Esophagus muscularis mucosa (tissue), 4 donors: ENCODE data around the gene DRC7. TPM values are rescaled to one million over a fixed set of nuclear protein-coding genes. Genes with fewer than 3 reads are reported as not detected.

Source experiments
- DNase-seq: peaks from one replicate; pipeline ENCODE4 v3.0.0-alpha.2; 2017; ENCODE audit errors: extremely low spot score
- H3K27ac ChIP-seq, 4 donors: fragments of 200-600 bp; sonication (generic); replicated peaks in 1 of 4; 1 replicate in 3 of 4; 2 replicates in 1 of 4; pipeline ENCODE4 v1.5.1; 2016 to 2019; ENCODE audit warnings: mild to moderate bottlenecking in 1 of 4
- H3K27me3 ChIP-seq, 4 donors: fragments of 200-600 bp; sonication (generic); one replicate each; pipeline versions ENCODE4 v1.5.1 to v1.6.0; 2016 to 2019
- H3K36me3 ChIP-seq, 4 donors: fragments of 200-600 bp; sonication (generic); one replicate each; pipeline ENCODE4 v1.5.1; 2016 to 2019
- H3K4me1 ChIP-seq, 4 donors: fragments of 200-600 bp; sonication (generic); one replicate each; pipeline ENCODE4 v1.5.1; 2016 to 2019
- H3K4me3 ChIP-seq, 4 donors: fragments of 200-600 bp; sonication (generic); 1 replicate in 2 of 4; 2 replicates in 2 of 4; pipeline ENCODE4 v1.5.1; 2016 to 2019; ENCODE audit warnings: mild to moderate bottlenecking in 4 of 4, moderate library complexity in 1 of 4
- H3K9me3 ChIP-seq, 4 donors: fragments of 200-600 bp; sonication (generic); 1 replicate in 3 of 4; 2 replicates in 1 of 4; pipeline ENCODE4 v1.5.1; 2016 to 2019
- EP300 ChIP-seq: sonication (generic); formaldehyde crosslinking; IDR thresholded peaks from one replicate; pipeline ENCODE4 v1.6.1; 2017; ENCODE audit warnings: antibody characterized with exemption
- POLR2A ChIP-seq: fragments of 450-650 bp; IDR thresholded peaks from one replicate; pipeline ENCODE4 v1.6.1; 2017; ENCODE audit warnings: antibody characterized with exemption, moderate library complexity, mild to moderate bottlenecking, low read depth
- POLR2AphosphoS5 ChIP-seq, 2 donors: sonication (generic); formaldehyde crosslinking; IDR thresholded peaks; one replicate each; pipeline ENCODE4 v1.6.1; 2017; ENCODE audit warnings: antibody characterized with exemption in 2 of 2
- WGBS: methylation state at CpG from one replicate; pipeline ENCODE4 v1.1.5; 2018; 5-methylcytosine and 5-hydroxymethylcytosine counted together
- intact Hi-C: fragments of 100-400 bp; cut with DNase I; formaldehyde crosslinking; loops from one replicate; pipeline ENCODE4 v1.15.1; 2023
- total RNA-seq, 4 donors: library from RNA; depleted of rRNA; stranded (reverse); fragments of >200 nt; gene quantifications; one replicate each; pipeline versions ENCODE4 v1.1.0 to v1.2.1, GENCODE V29; 2016
- TF ChIP-seq, protein P1 (sequence below), 3 experiments: fragments of 200-600 bp in 2 of 3; fragments of 450-650 bp in 1 of 3; sonication (generic) in 2 of 3; IDR thresholded peaks; one replicate each; pipeline ENCODE4 v1.5.1; 2017 to 2019; ENCODE audit warnings: antibody characterized with exemption in 3 of 3, mild to moderate bottlenecking in 2 of 3, moderate library complexity in 1 of 3

Gene DRC7
- total RNA-seq, 4 donors from 2014 or later, result under 0.01 to 0.17 TPM; not detected in 2

DNA sequence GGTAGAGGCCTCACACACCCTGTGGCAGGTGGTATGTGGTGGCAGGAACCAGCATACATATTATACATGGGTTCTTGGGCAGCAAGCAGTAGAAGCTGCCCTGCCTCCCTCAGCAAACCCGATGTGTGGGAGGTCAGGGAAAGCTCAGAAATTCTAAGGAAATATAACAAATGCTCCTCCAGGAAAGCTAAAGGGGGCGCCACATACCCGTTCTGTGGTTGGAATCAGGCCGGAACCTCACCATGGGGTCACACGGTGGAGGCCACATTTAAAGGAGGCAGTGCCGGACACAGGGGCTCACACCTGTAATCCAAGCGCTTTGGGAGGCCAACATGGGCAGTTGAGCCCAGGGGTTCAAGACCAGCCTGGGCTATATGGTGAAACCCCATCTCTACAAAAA, 28.6 kb downstream of the DRC7 start:
- H3K27me3 ChIP-seq, result peaks cover 0 to 27% (median 0%) of the 10 kb centered on the region in 4 donors
- H3K36me3 ChIP-seq, result no peaks in the 10 kb centered on the region
- no peak overlapping the region for H3K27ac ChIP-seq
- intact Hi-C loops, result no loop called here
- no peaks in the 10 kb centered on the region for H3K4me1 ChIP-seq
- no peaks in the 10 kb centered on the region for H3K9me3 ChIP-seq
- WGBS, result 82% methylated on average over 7 of the region's 7 CpGs
- no peak overlapping the region for H3K4me3 ChIP-seq
- no peak for DNase-seq
- TF ChIP-seq POLR2AphosphoS5 (IDR thresholded peaks at IDR 0.05) (no peak), POLR2A (no peak), EP300 (no peak)
- TF ChIP-seq, protein P1, sequence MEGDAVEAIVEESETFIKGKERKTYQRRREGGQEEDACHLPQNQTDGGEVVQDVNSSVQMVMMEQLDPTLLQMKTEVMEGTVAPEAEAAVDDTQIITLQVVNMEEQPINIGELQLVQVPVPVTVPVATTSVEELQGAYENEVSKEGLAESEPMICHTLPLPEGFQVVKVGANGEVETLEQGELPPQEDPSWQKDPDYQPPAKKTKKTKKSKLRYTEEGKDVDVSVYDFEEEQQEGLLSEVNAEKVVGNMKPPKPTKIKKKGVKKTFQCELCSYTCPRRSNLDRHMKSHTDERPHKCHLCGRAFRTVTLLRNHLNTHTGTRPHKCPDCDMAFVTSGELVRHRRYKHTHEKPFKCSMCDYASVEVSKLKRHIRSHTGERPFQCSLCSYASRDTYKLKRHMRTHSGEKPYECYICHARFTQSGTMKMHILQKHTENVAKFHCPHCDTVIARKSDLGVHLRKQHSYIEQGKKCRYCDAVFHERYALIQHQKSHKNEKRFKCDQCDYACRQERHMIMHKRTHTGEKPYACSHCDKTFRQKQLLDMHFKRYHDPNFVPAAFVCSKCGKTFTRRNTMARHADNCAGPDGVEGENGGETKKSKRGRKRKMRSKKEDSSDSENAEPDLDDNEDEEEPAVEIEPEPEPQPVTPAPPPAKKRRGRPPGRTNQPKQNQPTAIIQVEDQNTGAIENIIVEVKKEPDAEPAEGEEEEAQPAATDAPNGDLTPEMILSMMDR (IDR thresholded peaks at IDR 0.05), result no peak

DNA sequence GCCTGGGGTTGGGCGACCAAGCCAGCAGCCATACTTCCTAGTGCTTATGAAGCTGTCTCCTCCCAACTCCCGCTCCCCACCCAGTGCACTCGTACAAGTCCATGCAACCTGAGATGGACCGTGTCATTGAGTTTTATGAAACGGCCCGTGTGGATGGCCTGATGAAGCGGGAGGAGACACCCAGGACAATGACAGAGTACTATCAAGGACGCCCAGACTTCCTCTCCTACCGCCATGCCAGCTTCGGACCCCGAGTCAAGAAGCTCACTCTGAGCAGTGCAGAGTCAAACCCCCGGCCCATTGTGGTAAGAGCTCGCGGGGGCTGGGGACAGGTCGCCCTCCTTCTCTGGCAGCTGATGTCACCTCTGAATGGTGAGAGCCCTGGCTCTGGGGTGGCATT, 29.9 kb downstream of the DRC7 start:
- DNase-seq, result no peak
- H3K9me3 ChIP-seq, result no peaks in the 10 kb centered on the region
- intact Hi-C loops, result no loop called here
- H3K4me3 ChIP-seq, result no peak overlapping the region
- H3K36me3 ChIP-seq, result no peaks in the 10 kb centered on the region
- H3K4me1 ChIP-seq, result no peaks in the 10 kb centered on the region
- H3K27ac ChIP-seq, result no peak overlapping the region
- 66% methylated on average over 11 of the region's 15 CpGs for WGBS
- TF ChIP-seq EP300 (no peak), POLR2A (no peak), POLR2AphosphoS5 (IDR thresholded peaks at IDR 0.05) (no peak)
- TF ChIP-seq, protein P1 (IDR thresholded peaks at IDR 0.05), result no peak
- H3K27me3 ChIP-seq, result peaks cover 0 to 19% (median 0%) of the 10 kb centered on the region in 4 donors

DNA sequence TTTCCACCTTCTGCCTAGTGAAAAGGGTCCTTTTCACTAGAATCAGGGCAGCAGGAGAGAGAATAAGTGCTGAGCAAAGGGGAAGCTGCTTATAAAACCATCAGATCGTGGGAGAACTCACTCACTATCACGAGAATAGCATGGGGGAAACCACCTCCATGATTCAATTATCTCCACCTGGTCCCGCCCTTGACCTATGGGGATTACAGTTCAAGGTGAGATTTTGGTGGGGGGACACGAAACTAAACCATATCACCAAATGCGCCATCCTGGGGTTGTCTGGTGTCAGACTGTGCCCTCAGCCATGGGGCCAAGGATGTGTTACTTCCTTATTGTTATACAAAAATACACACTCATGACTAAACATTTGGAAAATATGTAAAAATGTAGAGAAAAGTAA, 30.5 kb downstream of the DRC7 start:
- DNase-seq, result no peak
- TF ChIP-seq, protein P1 (IDR thresholded peaks at IDR 0.05), result no peak
- TF ChIP-seq POLR2AphosphoS5 (IDR thresholded peaks at IDR 0.05) (no peak), POLR2A (no peak), EP300 (no peak)

DNA sequence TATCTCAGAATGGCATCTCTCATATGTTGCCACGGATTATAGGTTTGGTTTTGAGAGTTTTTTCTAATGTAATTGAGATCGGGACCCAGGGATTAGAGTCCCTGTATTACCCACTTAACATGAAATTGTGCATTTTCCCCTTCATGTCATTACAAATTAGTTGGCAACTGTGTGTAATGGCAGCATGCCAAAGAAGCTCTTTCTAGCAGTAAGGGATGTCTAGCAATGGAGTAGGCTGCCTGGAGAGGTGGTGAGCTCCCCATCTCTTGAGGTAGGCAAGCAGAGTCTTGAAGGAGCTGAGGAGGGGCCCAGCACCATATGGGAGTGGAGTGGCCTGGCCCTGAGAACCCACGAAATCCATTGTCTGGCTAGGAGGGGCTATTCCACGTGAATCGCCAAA, 30.9 kb downstream of the DRC7 start:
- TF ChIP-seq EP300, result no peak
- no peak for TF ChIP-seq POLR2AphosphoS5 (IDR thresholded peaks at IDR 0.05)
- no peak overlapping the region for H3K4me3 ChIP-seq
- H3K9me3 ChIP-seq, result no peaks in the 10 kb centered on the region
- WGBS, result 82% methylated on average over 4 of the region's 5 CpGs
- DNase-seq, result no peak
- H3K27me3 ChIP-seq, result peaks cover 0 to 19% (median 0%) of the 10 kb centered on the region in 4 donors
- no peaks in the 10 kb centered on the region for H3K36me3 ChIP-seq
- H3K4me1 ChIP-seq, result no peaks in the 10 kb centered on the region
- H3K27ac ChIP-seq, result no peak overlapping the region
- intact Hi-C loops, result no loop called here

More for the DNA sequence above, 30.5 kb downstream of the DRC7 start:
- Histone ChIP-seq H3K4me3 (no peak overlapping the region), H3K27me3 (peaks cover 0 to 19% (median 0%) of the 10 kb centered on the region in 4 donors), H3K36me3 (no peaks in the 10 kb centered on the region), H3K9me3 (no peaks in the 10 kb centered on the region), H3K4me1 (no peaks in the 10 kb centered on the region), H3K27ac (no peak overlapping the region)
- WGBS, result 66% methylated on average over 5 of the region's 5 CpGs
- intact Hi-C loops, result no loop called here

DNA sequence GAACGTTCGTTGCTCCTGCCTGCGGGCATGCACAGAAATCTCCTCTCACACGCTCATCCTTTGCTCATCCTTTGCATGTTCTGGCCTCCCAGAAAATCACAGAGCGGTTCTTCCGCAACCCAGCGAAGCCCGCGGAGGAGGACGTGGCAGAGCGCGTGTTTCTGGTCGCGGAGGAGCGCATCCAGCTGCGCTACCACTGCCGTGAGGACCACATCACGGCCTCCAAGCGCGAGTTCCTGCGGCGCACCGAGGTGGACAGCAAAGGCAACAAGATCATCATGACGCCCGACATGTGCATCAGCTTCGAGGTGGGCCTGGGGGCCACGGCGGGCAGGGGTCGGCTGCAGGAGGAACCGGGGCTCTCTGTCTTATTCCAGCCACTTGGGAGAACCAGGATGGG, 31.4 kb downstream of the DRC7 start:
- no peak for TF ChIP-seq EP300
- TF ChIP-seq POLR2A, result no peak
- TF ChIP-seq, protein P1 (IDR thresholded peaks at IDR 0.05), result no peak
- TF ChIP-seq POLR2AphosphoS5 (IDR thresholded peaks at IDR 0.05), result no peak
- no peaks in the 10 kb centered on the region for H3K4me1 ChIP-seq
- no peak overlapping the region for H3K27ac ChIP-seq
- WGBS, result 93% methylated on average over 29 of the region's 30 CpGs
- H3K36me3 ChIP-seq, result no peaks in the 10 kb centered on the region
- intact Hi-C loops, result no loop called here
- H3K27me3 ChIP-seq, result peaks cover 0 to 19% (median 0%) of the 10 kb centered on the region in 4 donors
- H3K4me3 ChIP-seq, result no peak overlapping the region
- H3K9me3 ChIP-seq, result no peaks in the 10 kb centered on the region
- no peak for DNase-seq
